HL-60/S4 treated with retinoic acid at 250 ng/mL for 4 days and 3 days (cell line): Measurements from ENCODE around the gene CCDC92.

Source experiments
- in situ Hi-C: fragments of 300-500 bp; cut with MboI; formaldehyde crosslinking; loops from 2 replicates; pipeline ENCODE4 v1.7.0; 2022; ENCODE audit warnings: low sequenced_read_pairs

The CCDC92 gene

GRCh38 chr12:123891516-123892179 is 81.0 kb downstream of the CCDC92 start:
- in situ Hi-C loops = no loop called here

GRCh38 chr12:123891011-123891410 is 81.6 kb downstream of the CCDC92 start:
- in situ Hi-C loops = no loop called here

DNA sequence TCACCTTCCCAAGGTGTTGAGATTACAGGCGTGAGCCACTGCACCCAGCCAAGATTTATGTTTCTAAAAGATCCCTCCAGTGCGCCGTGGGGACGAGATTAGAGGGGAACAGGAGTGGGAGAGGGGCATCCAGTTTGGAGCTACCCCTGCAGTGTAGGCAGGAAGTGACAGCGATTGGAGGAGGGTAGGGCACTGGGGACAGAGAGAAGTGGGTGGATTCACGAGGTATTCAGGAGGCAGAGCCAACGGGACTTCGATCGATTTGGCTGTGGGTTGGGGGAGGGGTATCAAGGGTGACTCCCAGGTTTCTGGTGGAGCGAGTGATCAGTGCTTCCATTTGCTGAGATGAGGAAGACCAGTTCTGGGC is 82.1 kb downstream of the CCDC92 start:
- in situ Hi-C loops = no loop called here

DNA sequence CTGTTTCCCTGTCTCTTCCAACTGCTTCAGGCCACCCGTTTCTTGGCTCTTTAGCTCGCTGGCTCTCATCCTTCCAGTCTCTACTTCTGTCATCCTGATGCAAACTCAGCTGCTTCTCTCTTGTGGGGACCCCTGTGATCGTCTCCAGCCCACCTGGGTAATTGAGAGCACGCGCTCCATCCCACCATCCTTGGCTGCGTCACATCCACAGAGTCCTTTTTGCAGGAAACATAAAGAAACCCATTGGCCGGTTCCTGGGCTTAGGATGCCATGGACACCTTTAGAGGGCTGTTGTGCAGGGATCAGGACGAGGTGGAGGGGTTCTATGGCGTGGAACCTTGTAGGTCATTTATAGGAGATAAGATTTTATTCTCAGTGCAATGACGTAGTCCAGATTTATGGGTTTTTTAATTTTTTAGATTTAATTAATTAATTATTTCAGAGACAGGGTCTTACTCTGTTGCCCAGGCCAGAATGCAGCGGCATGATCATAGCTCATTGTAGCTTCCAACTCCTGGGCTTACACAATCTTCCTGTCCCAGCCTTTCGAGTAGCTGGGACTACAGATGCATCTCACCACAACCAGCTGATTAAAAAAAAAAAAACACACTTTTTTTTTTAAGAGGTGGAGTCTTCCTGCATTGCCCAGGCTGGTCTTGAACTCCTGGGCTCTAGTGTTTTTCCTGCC is 82.6 kb downstream of the CCDC92 start:
- in situ Hi-C loops = no loop called here

GRCh38 chr12:123888989-123889388 is 83.6 kb downstream of the CCDC92 start:
- in situ Hi-C loops = no loop called here

GRCh38 chr12:123886931-123887582 is 85.6 kb downstream of the CCDC92 start:
- in situ Hi-C loops = no loop called here

DNA sequence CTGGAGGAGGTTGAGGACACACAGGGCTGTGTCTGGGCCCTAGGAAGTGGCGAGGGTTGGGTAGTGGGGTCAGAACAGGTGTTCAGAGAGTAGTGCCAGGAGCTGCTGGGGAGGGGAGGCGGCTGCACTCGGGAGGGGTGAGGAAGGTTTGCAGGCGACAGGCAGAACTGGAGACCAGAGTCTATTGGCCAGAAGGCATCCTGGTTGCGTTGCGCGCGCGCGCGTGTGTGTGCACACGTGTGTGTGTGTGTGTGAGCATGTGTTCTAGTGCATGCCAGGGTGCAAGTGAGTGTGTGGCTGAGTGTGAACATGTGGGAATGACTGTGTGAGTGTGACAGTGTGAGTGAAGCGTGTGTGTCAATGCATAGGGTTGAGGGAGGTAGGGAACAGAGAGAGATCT is 86.4 kb downstream of the CCDC92 start:
- in situ Hi-C loops = no loop called here
